GM12878 (cell line): ENCODE data around the gene CDC42EP1. TPM values are rescaled to one million over a fixed set of nuclear protein-coding genes. Genes with fewer than 3 reads are reported as not detected.
A peak's percentile ranks its signal among the peaks of the same experiment; 100 is the strongest.

Experiments used
- BCL3 ChIP-seq: IDR thresholded peaks from 2 replicates; pipeline ENCODE4 v1.6.1; 2011; ENCODE audit warnings: borderline replicate concordance, low read depth, mild to moderate bottlenecking, moderate library complexity, low read length; ENCODE audit not compliant: insufficient read depth, poor library complexity, severe bottlenecking
- CBX3 ChIP-seq: fragments of 200-600 bp; sonication (generic); IDR thresholded peaks from 2 replicates; pipeline ENCODE4 v1.6.1; 2016; ENCODE audit warnings: low read depth, borderline replicate concordance
- CBX5 ChIP-seq: sonication (generic); IDR thresholded peaks from 2 replicates; pipeline ENCODE4 v1.6.1; 2016; ENCODE audit warnings: low read depth, moderate library complexity, mild to moderate bottlenecking, inconsistent platforms
- CREM ChIP-seq: IDR thresholded peaks from 2 replicates; pipeline ENCODE4 v1.6.1; 2014; ENCODE audit warnings: antibody characterized with exemption, low read depth
- CTCF ChIP-seq, 3 experiments: IDR thresholded peaks in 2 of 3; conservative IDR thresholded peaks in 1 of 3; 2 replicates each; pipeline ENCODE4 v1.5.1; 2011; ENCODE audit warnings: low read depth in 3 of 3, low read length in 3 of 3, mild to moderate bottlenecking in 3 of 3, control low read depth in 2 of 3, moderate library complexity in 2 of 3, inconsistent platforms in 1 of 3, mixed read lengths in 1 of 3; ENCODE audit not compliant: control insufficient read depth in 2 of 3, insufficient read depth in 1 of 3; ENCODE audit errors: extremely low read depth in 1 of 3
- HCFC1 ChIP-seq: fragments of 150-350 bp; IDR thresholded peaks from 2 replicates; pipeline ENCODE4 v1.6.1; 2014; ENCODE audit warnings: low read length
- KAT2A ChIP-seq: conservative IDR thresholded peaks from 2 replicates; pipeline ENCODE4 v1.6.1; 2011; ENCODE audit warnings: low read depth, low read length; ENCODE audit not compliant: control insufficient read depth
- NFIC ChIP-seq: IDR thresholded peaks from 2 replicates; pipeline ENCODE4 v1.6.1; 2012; ENCODE audit warnings: low read depth, mild to moderate bottlenecking, inconsistent platforms, low read length, moderate library complexity
- NFXL1 ChIP-seq: fragments of 450-650 bp; IDR thresholded peaks from 2 replicates; pipeline ENCODE4 v1.6.1; 2017; ENCODE audit warnings: antibody characterized with exemption, mild to moderate bottlenecking, borderline replicate concordance
- NFYB ChIP-seq: IDR thresholded peaks from 2 replicates; pipeline ENCODE4 v1.6.1; 2011; ENCODE audit warnings: low read depth, mild to moderate bottlenecking, low read length, improper control_type of control experiment, moderate library complexity; ENCODE audit not compliant: insufficient read depth
- NR2F1 ChIP-seq: fragments of 450-650 bp; conservative IDR thresholded peaks from 2 replicates; pipeline ENCODE4 v1.6.1; 2017; ENCODE audit warnings: mild to moderate bottlenecking
- POLR2A ChIP-seq: IDR thresholded peaks from 2 replicates; pipeline ENCODE4 v1.6.1; 2011; ENCODE audit warnings: low read depth, mild to moderate bottlenecking, low read length
- POU2F2 ChIP-seq: IDR thresholded peaks from 3 replicates; pipeline ENCODE4 v1.6.1; 2011; ENCODE audit warnings: low read depth, mild to moderate bottlenecking, low read length, borderline replicate concordance
- SIX5 ChIP-seq: IDR thresholded peaks from 2 replicates; pipeline ENCODE4 v1.6.1; 2011; ENCODE audit warnings: mild to moderate bottlenecking, low read depth, low read length, moderate library complexity; ENCODE audit not compliant: severe bottlenecking
- SMARCA5 ChIP-seq: fragments of 450-650 bp; IDR thresholded peaks from 2 replicates; pipeline ENCODE4 v1.6.1; 2017; ENCODE audit warnings: mild to moderate bottlenecking
- USF1 ChIP-seq: IDR thresholded peaks from 2 replicates; pipeline ENCODE4 v1.6.1; 2011; ENCODE audit warnings: borderline replicate concordance, low read depth, mild to moderate bottlenecking, moderate library complexity, mixed read lengths, low read length; ENCODE audit not compliant: insufficient read depth; ENCODE audit errors: extremely low read length
- ZNF622 ChIP-seq: fragments of 450-650 bp; IDR thresholded peaks from 2 replicates; pipeline ENCODE4 v1.6.1; 2017; ENCODE audit warnings: mild to moderate bottlenecking, inconsistent platforms
- ZSCAN29 ChIP-seq: fragments of 450-650 bp; IDR thresholded peaks from 2 replicates; pipeline ENCODE4 v1.6.1; 2017; ENCODE audit warnings: mild to moderate bottlenecking, moderate library complexity
- ZZZ3 ChIP-seq: IDR thresholded peaks from 2 replicates; pipeline ENCODE4 v1.6.1; 2011; ENCODE audit warnings: low read depth; ENCODE audit not compliant: control insufficient read depth, insufficient read length
- polyA plus RNA-seq, 11 experiments: library from polyadenylated mRNA; depleted of rRNA in 4 of 11; unstranded in 6 of 11; stranded (reverse) in 5 of 11; fragments of >200 nt; fragmentation: Nextera tagmentation in 4 of 11; fragmentation: Illumina TruSeq in 1 of 11; extraction: Ambion mirVana in 4 of 11; extraction: Trizol in 1 of 11; gene quantifications; 1 replicate in 1 of 11; 2 replicates in 10 of 11; pipeline versions ENCODE4 v1.2.1 to v1.2.3, GENCODE V29; 2011 to 2016; ENCODE audit warnings: inconsistent platforms in 2 of 11, missing spikeins in 2 of 11, low read depth in 1 of 11
- total RNA-seq, 4 experiments: library from RNA; depleted of rRNA in 3 of 4; stranded (reverse); fragments of >200 nt in 3 of 4; fragmentation: Illumina TruSeq in 1 of 4; extraction: Trizol in 1 of 4; gene quantifications; 2 replicates each; pipeline versions ENCODE4 v1.2.1 to v1.2.3, GENCODE V29; 2013 to 2021
- TF ChIP-seq, protein P1 (sequence below): fragments of 450-650 bp; IDR thresholded peaks from 2 replicates; pipeline ENCODE4 v1.6.1; 2016; ENCODE audit warnings: mild to moderate bottlenecking, moderate library complexity, borderline replicate concordance

CDC42EP1 gene
- total and polyA plus RNA-seq, 10 of the 15 experiments (the other 5 are each of a cell fraction or from before 2014, with no cell fraction given) = 0.04 to 0.33 (median 0.09) TPM; not detected in 7

- TF ChIP-seq CTCF (IDR thresholded peaks at IDR 0.05 in 2 of 3, conservative IDR thresholded peaks at IDR 0.05 in 1 of 3; ENCODE audit: control insufficient read depth in 2 of 3, extremely low read depth in 1 of 3, insufficient read depth in 1 of 3, low read depth in 3 of 3, low read length in 3 of 3) = peak; percentile 96 to 99 (median 99)
- no peak for TF ChIP-seq CBX5
- TF ChIP-seq NR2F1 = 0 out of 2 replicates have a peak, but pooled peaks have one; percentile 13
- no peak for TF ChIP-seq SIX5
- TF ChIP-seq SMARCA5 = peak; percentile 94
- no peak for TF ChIP-seq ZZZ3
- peak; percentile 68 for TF ChIP-seq CREM
- TF ChIP-seq POLR2A = no peak
- TF ChIP-seq NFYB = no peak
- TF ChIP-seq KAT2A = no peak
- no peak for TF ChIP-seq ZNF622
- TF ChIP-seq BCL3 = no peak
- no peak for TF ChIP-seq CBX3
- no peak for TF ChIP-seq NFIC
- no peak for TF ChIP-seq USF1
- no peak for TF ChIP-seq NFXL1
- no peak for TF ChIP-seq HCFC1
- no peak for TF ChIP-seq POU2F2
- TF ChIP-seq ZSCAN29 = no peak
- TF ChIP-seq, protein P1, sequence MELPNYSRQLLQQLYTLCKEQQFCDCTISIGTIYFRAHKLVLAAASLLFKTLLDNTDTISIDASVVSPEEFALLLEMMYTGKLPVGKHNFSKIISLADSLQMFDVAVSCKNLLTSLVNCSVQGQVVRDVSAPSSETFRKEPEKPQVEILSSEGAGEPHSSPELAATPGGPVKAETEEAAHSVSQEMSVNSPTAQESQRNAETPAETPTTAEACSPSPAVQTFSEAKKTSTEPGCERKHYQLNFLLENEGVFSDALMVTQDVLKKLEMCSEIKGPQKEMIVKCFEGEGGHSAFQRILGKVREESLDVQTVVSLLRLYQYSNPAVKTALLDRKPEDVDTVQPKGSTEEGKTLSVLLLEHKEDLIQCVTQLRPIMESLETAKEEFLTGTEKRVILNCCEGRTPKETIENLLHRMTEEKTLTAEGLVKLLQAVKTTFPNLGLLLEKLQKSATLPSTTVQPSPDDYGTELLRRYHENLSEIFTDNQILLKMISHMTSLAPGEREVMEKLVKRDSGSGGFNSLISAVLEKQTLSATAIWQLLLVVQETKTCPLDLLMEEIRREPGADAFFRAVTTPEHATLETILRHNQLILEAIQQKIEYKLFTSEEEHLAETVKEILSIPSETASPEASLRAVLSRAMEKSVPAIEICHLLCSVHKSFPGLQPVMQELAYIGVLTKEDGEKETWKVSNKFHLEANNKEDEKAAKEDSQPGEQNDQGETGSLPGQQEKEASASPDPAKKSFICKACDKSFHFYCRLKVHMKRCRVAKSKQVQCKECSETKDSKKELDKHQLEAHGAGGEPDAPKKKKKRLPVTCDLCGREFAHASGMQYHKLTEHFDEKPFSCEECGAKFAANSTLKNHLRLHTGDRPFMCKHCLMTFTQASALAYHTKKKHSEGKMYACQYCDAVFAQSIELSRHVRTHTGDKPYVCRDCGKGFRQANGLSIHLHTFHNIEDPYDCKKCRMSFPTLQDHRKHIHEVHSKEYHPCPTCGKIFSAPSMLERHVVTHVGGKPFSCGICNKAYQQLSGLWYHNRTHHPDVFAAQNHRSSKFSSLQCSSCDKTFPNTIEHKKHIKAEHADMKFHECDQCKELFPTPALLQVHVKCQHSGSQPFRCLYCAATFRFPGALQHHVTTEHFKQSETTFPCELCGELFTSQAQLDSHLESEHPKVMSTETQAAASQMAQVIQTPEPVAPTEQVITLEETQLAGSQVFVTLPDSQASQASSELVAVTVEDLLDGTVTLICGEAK = no peak
These were observed 47.0 kb downstream of the CDC42EP1 start (continued) for GRCh38 chr22:37607010-37607934.
